ENCODE data around the gene DYDC1. TPM values are rescaled to one million over a fixed set of nuclear protein-coding genes. Genes with fewer than 3 reads are reported as not detected.

DYDC1 gene
- total RNA-seq, 2 experiments from 2014 or later: not detected

GRCh38 chr10:80324891-80325364 is 31.6 kb downstream of the DYDC1 start:
- Histone ChIP-seq H3K4me1 (ENCODE audit: insufficient read depth, low read length) (no peaks in the 10 kb centered on the region), H3K27me3 (ENCODE audit: control insufficient read depth in 1 of 2, insufficient read depth in 2 of 2, low read length in 2 of 2) (peaks cover 3 to 8% of the 10 kb centered on the region in 2 experiments), H3K36me3 (ENCODE audit: insufficient read depth, low read length) (no peaks in the 10 kb centered on the region), H3K27ac (ENCODE audit: low read depth in 1 of 2, low read length in 2 of 2) (no peak overlapping the region), H3K4me3 (ENCODE audit: low read length) (no peak overlapping the region), H3K9me3 (ENCODE audit: control insufficient read depth in 1 of 2, insufficient read depth in 1 of 2, low read length in 2 of 2) (no peaks in the 10 kb centered on the region)
- Mint-ChIP-seq H3K27ac (no peak overlapping the region), H3K4me3 (no peak overlapping the region), H3K27me3 (no peaks in the 10 kb centered on the region), H3K36me3 (ENCODE audit: low read depth) (no peaks in the 10 kb centered on the region), H3K4me1 (ENCODE audit: low read depth) (no peaks in the 10 kb centered on the region), H3K9me3 (no peaks in the 10 kb centered on the region)
- DNase-seq: no peak
- ATAC-seq (ENCODE audit: poor library complexity): no peak
- POLR2A ChIA-PET: no interaction called here
- no peak for TF ChIP-seq CTCF (IDR thresholded peaks at IDR 0.05)
- intact Hi-C loops (cut with DNase I, micrococcal nuclease): no loop called here
- CTCF ChIA-PET: no interaction called here

GRCh38 chr10:80324086-80324485 is 32.5 kb downstream of the DYDC1 start:
- no peaks in the 10 kb centered on the region for H3K27me3 Mint-ChIP-seq
- intact Hi-C loops (cut with DNase I, micrococcal nuclease): no loop called here
- Histone ChIP-seq H3K9me3 (ENCODE audit: control insufficient read depth in 1 of 2, insufficient read depth in 1 of 2, low read length in 2 of 2) (no peaks in the 10 kb centered on the region), H3K4me1 (ENCODE audit: insufficient read depth, low read length) (no peaks in the 10 kb centered on the region), H3K4me3 (ENCODE audit: low read length) (no peak overlapping the region), H3K27me3 (ENCODE audit: control insufficient read depth in 1 of 2, insufficient read depth in 2 of 2, low read length in 2 of 2) (peaks cover 0 to 5% of the 10 kb centered on the region in 2 experiments), H3K27ac (ENCODE audit: low read depth in 1 of 2, low read length in 2 of 2) (no peak overlapping the region), H3K36me3 (ENCODE audit: insufficient read depth, low read length) (no peaks in the 10 kb centered on the region)
- H3K36me3 Mint-ChIP-seq (ENCODE audit: low read depth): no peaks in the 10 kb centered on the region
- ChIA-PET POLR2A (interaction anchor here (0.6 kb wide), 1 partner anchor 11 kb away, joined by 3 read pairs; no protein-coding TSS in a partner anchor), CTCF (no interaction called here)
- H3K9me3 Mint-ChIP-seq: no peaks in the 10 kb centered on the region
- H3K27ac Mint-ChIP-seq: no peak overlapping the region
- no peak overlapping the region for H3K4me3 Mint-ChIP-seq
- DNase-seq (no peak), ATAC-seq (ENCODE audit: poor library complexity) (no peak)
- TF ChIP-seq CTCF (IDR thresholded peaks at IDR 0.05): no peak
- H3K4me1 Mint-ChIP-seq (ENCODE audit: low read depth): no peaks in the 10 kb centered on the region

- Mint-ChIP-seq H3K9me3 (no peaks in the 10 kb centered on the region), H3K27ac (no peak overlapping the region), H3K27me3 (no peaks in the 10 kb centered on the region), H3K4me1 (ENCODE audit: low read depth) (no peaks in the 10 kb centered on the region), H3K4me3 (no peak overlapping the region), H3K36me3 (ENCODE audit: low read depth) (no peaks in the 10 kb centered on the region)
- H3K4me1 ChIP-seq (ENCODE audit: insufficient read depth, low read length): no peaks in the 10 kb centered on the region
- TF ChIP-seq CTCF (IDR thresholded peaks at IDR 0.05): no peak
- CTCF ChIA-PET: no interaction called here
- H3K4me3 ChIP-seq (ENCODE audit: low read length): no peak overlapping the region
- no peak overlapping the region for H3K27ac ChIP-seq (ENCODE audit: low read depth in 1 of 2, low read length in 2 of 2)
- no peaks in the 10 kb centered on the region for H3K9me3 ChIP-seq (ENCODE audit: control insufficient read depth in 1 of 2, insufficient read depth in 1 of 2, low read length in 2 of 2)
- intact Hi-C loops (cut with DNase I, micrococcal nuclease): no loop called here
- POLR2A ChIA-PET: interaction anchor here (0.6 kb wide), 1 partner anchor 12 kb away, joined by 3 read pairs; no protein-coding TSS in a partner anchor
- H3K36me3 ChIP-seq (ENCODE audit: insufficient read depth, low read length): no peaks in the 10 kb centered on the region
- peaks cover 0 to 5% of the 10 kb centered on the region in 2 experiments for H3K27me3 ChIP-seq (ENCODE audit: control insufficient read depth in 1 of 2, insufficient read depth in 2 of 2, low read length in 2 of 2)
- no peak for ATAC-seq (ENCODE audit: poor library complexity)
- DNase-seq: no peak
These were observed 33.2 kb downstream of the DYDC1 start for GRCh38 chr10:80323311-80323710.
